Neural cell (in vitro differentiated cells): ENCODE measurements around the gene DYNC2H1.

Experiments used
- EP300 ChIP-seq: fragments of 450-650 bp; conservative IDR thresholded peaks from 2 replicates; pipeline ENCODE4 v1.6.1; 2014; ENCODE audit warnings: antibody characterized with exemption, mild to moderate bottlenecking, moderate library complexity; ENCODE audit not compliant: poor library complexity, severe bottlenecking
- EZH2 ChIP-seq: fragments of 200-600, 300-800 bp; shearing (Covaris generic), sonication (generic); IDR thresholded peaks from 2 replicates; pipeline ENCODE4 v1.6.1; 2014; ENCODE audit warnings: antibody characterized with exemption, low read length, borderline replicate concordance, mild to moderate bottlenecking; ENCODE audit not compliant: insufficient read depth, poor library complexity, severe bottlenecking
- MXI1 ChIP-seq: fragments of 450-650 bp; conservative IDR thresholded peaks from 2 replicates; pipeline ENCODE4 v1.6.1; 2014; ENCODE audit warnings: antibody characterized with exemption, mild to moderate bottlenecking; ENCODE audit not compliant: poor library complexity, severe bottlenecking
- POLR2AphosphoS5 ChIP-seq: IDR thresholded peaks from 2 replicates; pipeline ENCODE4 v1.6.1; 2012
- RAD21 ChIP-seq: fragments of 450-650 bp; conservative IDR thresholded peaks from 2 replicates; pipeline ENCODE4 v1.6.1; 2014; ENCODE audit warnings: antibody characterized with exemption, mild to moderate bottlenecking, moderate library complexity
- SMC3 ChIP-seq: fragments of 450-650 bp; conservative IDR thresholded peaks from 2 replicates; pipeline ENCODE4 v1.6.1; 2014; ENCODE audit warnings: antibody characterized with exemption, mild to moderate bottlenecking, moderate library complexity; ENCODE audit not compliant: poor library complexity
- TAF1 ChIP-seq: IDR thresholded peaks from 2 replicates; pipeline ENCODE4 v1.6.1; 2012; ENCODE audit warnings: low read depth
- TF ChIP-seq, protein P1 (sequence below): fragments of 450-650 bp; IDR thresholded peaks from 2 replicates; pipeline ENCODE4 v1.5.1; 2014; ENCODE audit warnings: antibody characterized with exemption, mild to moderate bottlenecking, moderate library complexity; ENCODE audit not compliant: poor library complexity, severe bottlenecking

DNA sequence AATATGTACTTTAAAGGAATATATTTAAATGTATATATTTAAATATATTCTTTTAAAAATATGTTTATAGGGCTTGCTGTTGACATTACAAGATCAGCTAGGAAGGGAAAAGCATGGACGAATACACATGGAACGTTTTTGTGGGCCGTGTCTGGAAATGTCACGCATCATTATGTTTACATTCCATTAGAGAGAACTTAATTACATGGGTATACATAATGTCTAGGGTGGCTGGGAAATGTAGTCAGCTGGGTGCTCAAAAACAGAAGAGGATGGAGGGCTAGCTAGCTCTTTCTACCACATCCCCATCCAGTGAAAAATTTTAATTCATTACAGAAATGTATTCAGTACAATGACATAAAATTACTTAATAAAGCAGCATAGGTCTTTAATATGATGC is 371.2 kb downstream of the DYNC2H1 start:
- TF ChIP-seq TAF1 (no peak), EP300 (no peak), MXI1 (no peak), RAD21 (no peak), POLR2AphosphoS5 (no peak), EZH2 (no peak), SMC3 (no peak)
- TF ChIP-seq, protein P1, sequence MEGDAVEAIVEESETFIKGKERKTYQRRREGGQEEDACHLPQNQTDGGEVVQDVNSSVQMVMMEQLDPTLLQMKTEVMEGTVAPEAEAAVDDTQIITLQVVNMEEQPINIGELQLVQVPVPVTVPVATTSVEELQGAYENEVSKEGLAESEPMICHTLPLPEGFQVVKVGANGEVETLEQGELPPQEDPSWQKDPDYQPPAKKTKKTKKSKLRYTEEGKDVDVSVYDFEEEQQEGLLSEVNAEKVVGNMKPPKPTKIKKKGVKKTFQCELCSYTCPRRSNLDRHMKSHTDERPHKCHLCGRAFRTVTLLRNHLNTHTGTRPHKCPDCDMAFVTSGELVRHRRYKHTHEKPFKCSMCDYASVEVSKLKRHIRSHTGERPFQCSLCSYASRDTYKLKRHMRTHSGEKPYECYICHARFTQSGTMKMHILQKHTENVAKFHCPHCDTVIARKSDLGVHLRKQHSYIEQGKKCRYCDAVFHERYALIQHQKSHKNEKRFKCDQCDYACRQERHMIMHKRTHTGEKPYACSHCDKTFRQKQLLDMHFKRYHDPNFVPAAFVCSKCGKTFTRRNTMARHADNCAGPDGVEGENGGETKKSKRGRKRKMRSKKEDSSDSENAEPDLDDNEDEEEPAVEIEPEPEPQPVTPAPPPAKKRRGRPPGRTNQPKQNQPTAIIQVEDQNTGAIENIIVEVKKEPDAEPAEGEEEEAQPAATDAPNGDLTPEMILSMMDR, result no peak
